Measurements from ENCODE around the gene FAAP24. TPM values are rescaled to one million over a fixed set of nuclear protein-coding genes. Genes with fewer than 3 reads are reported as not detected.
A peak's percentile ranks its signal among the peaks of the same experiment; 100 is the strongest.
"Not testable (repeated sequence)": the region's sequence is repeated elsewhere in the genome, so short reads cannot be mapped to it uniquely, and the experiment has no call there.

Gene FAAP24
- total and polyA plus RNA-seq, 7 experiments from 2014 or later, result 0.71 to 7.2 (median 2.5) TPM

DNA sequence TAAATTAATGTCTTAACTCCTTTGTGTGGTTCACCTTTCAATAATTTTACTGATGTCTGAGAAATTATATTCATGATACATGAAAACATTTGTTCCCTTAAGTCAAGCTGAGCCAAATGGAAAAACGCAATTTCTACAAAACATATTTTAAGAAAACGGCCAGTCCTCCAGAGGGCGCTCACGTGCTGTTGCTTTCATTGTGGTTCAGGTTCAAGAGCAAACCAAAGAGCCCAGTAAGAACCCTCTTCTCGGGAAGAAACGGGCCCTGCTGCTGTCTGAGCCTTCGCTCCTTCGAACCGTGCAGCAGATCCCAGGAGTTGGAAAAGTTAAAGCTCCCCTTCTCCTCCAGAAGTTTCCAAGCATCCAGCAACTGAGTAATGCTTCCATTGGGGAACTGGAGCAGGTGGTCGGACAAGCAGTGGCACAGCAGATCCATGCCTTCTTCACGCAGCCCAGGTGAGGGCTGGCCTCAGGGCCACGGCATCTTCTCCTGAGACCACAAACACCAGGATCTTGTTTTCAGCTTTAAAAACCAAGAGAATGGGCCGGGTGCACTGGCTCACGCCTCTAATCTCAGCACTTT is 4.3 kb downstream of the FAAP24 start:
- peak overlapping the region in 1 of 9 donors; percentile 65 for H3K27ac Mint-ChIP-seq
- peaks cover 0 to 2% (median 0%) of the 10 kb centered on the region in 11 donors for H3K9me3 Mint-ChIP-seq
- H3K36me3 Mint-ChIP-seq, result peaks cover 0 to 7% (median 0%) of the 10 kb centered on the region in 5 donors
- ChIA-PET POLR2A (interaction anchor here (0.7 kb wide), 1 partner anchor 31 kb away, joined by 3 read pairs; no protein-coding TSS in a partner anchor), CTCF (interaction anchor here (0.7 to 1.6 kb wide), 5 partner anchors 8 to 154 kb away, joined by 3 read pairs; no protein-coding TSS in a partner anchor)
- Histone ChIP-seq H3K27ac (ENCODE audit: low read depth, low read length) (no peak overlapping the region), H3K4me1 (ENCODE audit: control insufficient read depth in 2 of 2, insufficient read depth in 2 of 2, low read length in 2 of 2) (peaks cover 0 to under 1% of the 10 kb centered on the region in 2 donors), H3K36me3 (ENCODE audit: control insufficient read depth in 2 of 3, insufficient read depth in 3 of 3, low read length in 3 of 3) (no peaks in the 10 kb centered on the region), H3K27me3 (ENCODE audit: control insufficient read depth in 2 of 2, insufficient read depth in 2 of 2, low read length in 2 of 2) (no peaks in the 10 kb centered on the region), H3K4me3 (ENCODE audit: low read length) (no peak overlapping the region), H3K9me3 (ENCODE audit: control insufficient read depth in 2 of 3, low read length in 3 of 3) (no peaks in the 10 kb centered on the region)
- DNase-seq (peak; percentile 42 to 66 (median 61)), ATAC-seq (no peak)
- H3K4me1 Mint-ChIP-seq, result peaks cover under 1 to 18% (median 10%) of the 10 kb centered on the region in 7 donors
- no peak overlapping the region for H3K4me3 Mint-ChIP-seq
- intact Hi-C loops (cut with micrococcal nuclease), result loop anchor here (1.0 to 10.0 kb wide), 2 partner anchors 143 to 182 kb away; no protein-coding TSS in a partner anchor
- H3K27me3 Mint-ChIP-seq, result no peaks in the 10 kb centered on the region

DNA sequence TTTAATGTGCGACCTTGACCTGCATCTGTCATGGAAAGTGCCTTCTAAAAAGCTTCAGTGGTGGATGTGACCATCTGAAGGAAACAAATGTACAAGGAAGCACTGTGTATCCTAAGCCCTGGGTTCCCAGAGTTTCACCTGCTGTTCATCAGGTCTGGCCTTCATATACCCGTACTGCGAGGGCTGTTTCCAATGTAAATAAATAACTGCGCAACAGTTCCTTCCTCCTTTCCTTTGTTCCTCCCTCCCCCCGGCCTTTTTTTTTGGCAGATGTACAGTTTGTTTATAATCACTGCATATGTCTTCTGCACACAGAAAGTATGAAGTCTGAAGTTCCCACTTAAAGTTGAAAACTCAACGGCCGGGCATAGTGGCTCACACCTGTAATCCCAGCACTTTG is 5.2 kb downstream of the FAAP24 start:
- no peaks in the 10 kb centered on the region for H3K4me1 ChIP-seq (ENCODE audit: control insufficient read depth in 2 of 2, insufficient read depth in 2 of 2, low read length in 2 of 2)
- H3K9me3 ChIP-seq (ENCODE audit: control insufficient read depth in 2 of 3, low read length in 3 of 3), result no peaks in the 10 kb centered on the region
- H3K9me3 Mint-ChIP-seq, result no peaks in the 10 kb centered on the region
- H3K27me3 Mint-ChIP-seq, result no peaks in the 10 kb centered on the region
- intact Hi-C loops (cut with micrococcal nuclease), result loop anchor here in 1 of 2 donors (10.0 kb wide), 1 partner anchor 182 kb away; no protein-coding TSS in a partner anchor
- ATAC-seq (no peak), DNase-seq (no peak)
- H3K27ac Mint-ChIP-seq, result no peak overlapping the region
- no peak overlapping the region for H3K4me3 Mint-ChIP-seq
- H3K27me3 ChIP-seq (ENCODE audit: control insufficient read depth in 2 of 2, insufficient read depth in 2 of 2, low read length in 2 of 2), result no peaks in the 10 kb centered on the region
- H3K36me3 Mint-ChIP-seq, result peaks cover 0 to 7% (median 0%) of the 10 kb centered on the region in 5 donors
- H3K36me3 ChIP-seq (ENCODE audit: control insufficient read depth in 2 of 3, insufficient read depth in 3 of 3, low read length in 3 of 3), result no peaks in the 10 kb centered on the region
- H3K4me1 Mint-ChIP-seq, result peaks cover 0 to 10% (median 2%) of the 10 kb centered on the region in 7 donors
- H3K27ac ChIP-seq (ENCODE audit: low read depth, low read length), result no peak overlapping the region
- ChIA-PET CTCF (no interaction called here), POLR2A (no interaction called here)
- no peak overlapping the region for H3K4me3 ChIP-seq (ENCODE audit: low read length)

DNA sequence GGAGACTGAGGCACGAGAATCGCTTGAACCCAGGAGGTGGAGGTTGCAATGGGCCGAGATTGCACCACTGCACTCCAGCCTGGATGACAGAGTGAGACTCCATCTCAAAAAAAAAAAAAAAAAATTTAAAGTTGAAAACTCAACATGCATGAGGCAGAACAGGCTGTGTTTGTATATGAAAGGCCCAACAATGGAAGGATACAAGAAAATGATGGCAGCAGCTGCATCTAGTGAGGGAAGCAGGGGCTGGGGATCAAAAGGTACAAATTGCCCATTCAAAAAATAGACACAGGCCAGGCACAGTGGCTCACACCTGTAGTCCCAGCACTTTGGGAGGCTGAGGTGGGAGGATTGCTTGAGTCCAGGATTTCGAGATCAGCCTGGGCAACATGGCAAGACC is 5.8 kb downstream of the FAAP24 start:
- CTCF ChIA-PET; H3K4me1 Mint-ChIP-seq; H3K9me3 ChIP-seq (ENCODE audit: control insufficient read depth in 2 of 3, low read length in 3 of 3); H3K27ac ChIP-seq (ENCODE audit: low read depth, low read length); DNase-seq; POLR2A ChIA-PET; H3K4me3 Mint-ChIP-seq; H3K27ac Mint-ChIP-seq; H3K9me3 Mint-ChIP-seq; H3K4me3 ChIP-seq (ENCODE audit: low read length); H3K36me3 Mint-ChIP-seq; H3K4me1 ChIP-seq (ENCODE audit: control insufficient read depth in 2 of 2, insufficient read depth in 2 of 2, low read length in 2 of 2); H3K27me3 ChIP-seq (ENCODE audit: control insufficient read depth in 2 of 2, insufficient read depth in 2 of 2, low read length in 2 of 2); H3K27me3 Mint-ChIP-seq; ATAC-seq; H3K36me3 ChIP-seq (ENCODE audit: control insufficient read depth in 2 of 3, insufficient read depth in 3 of 3, low read length in 3 of 3): not testable (repeated sequence)
- intact Hi-C loops (cut with micrococcal nuclease), result loop anchor here in 1 of 2 donors (10.0 kb wide), 1 partner anchor 183 kb away; no protein-coding TSS in a partner anchor

DNA sequence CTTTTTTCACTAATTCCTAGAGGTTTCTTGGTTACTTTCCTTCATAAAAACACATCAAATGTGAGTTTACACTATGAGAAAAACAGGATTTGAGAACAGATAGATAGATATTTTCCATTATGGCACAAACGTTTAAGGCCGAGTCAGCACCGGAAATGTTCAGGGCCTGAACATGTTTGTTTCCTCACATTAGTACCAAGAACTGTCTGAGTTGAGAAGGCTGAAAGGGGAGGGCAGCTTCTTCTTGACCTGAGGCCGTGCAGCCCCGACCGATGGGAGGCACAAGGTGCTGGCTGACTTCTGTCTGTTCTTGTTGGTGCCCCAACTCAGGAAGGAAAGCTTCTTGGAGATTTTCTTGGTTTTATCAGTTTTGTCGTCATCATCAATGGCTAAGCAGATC is 7.8 kb downstream of the FAAP24 start:
- H3K4me1 Mint-ChIP-seq; CTCF ChIA-PET; H3K27me3 Mint-ChIP-seq; H3K4me3 Mint-ChIP-seq; H3K36me3 ChIP-seq (ENCODE audit: control insufficient read depth in 2 of 3, insufficient read depth in 3 of 3, low read length in 3 of 3); H3K4me1 ChIP-seq (ENCODE audit: control insufficient read depth in 2 of 2, insufficient read depth in 2 of 2, low read length in 2 of 2); ATAC-seq; H3K4me3 ChIP-seq (ENCODE audit: low read length); H3K27ac Mint-ChIP-seq; H3K27ac ChIP-seq (ENCODE audit: low read depth, low read length); H3K9me3 ChIP-seq (ENCODE audit: control insufficient read depth in 2 of 3, low read length in 3 of 3); H3K9me3 Mint-ChIP-seq; H3K27me3 ChIP-seq (ENCODE audit: control insufficient read depth in 2 of 2, insufficient read depth in 2 of 2, low read length in 2 of 2); H3K36me3 Mint-ChIP-seq; POLR2A ChIA-PET; DNase-seq: not testable (repeated sequence)
- intact Hi-C loops (cut with micrococcal nuclease), result loop anchor here in 1 of 2 donors (10.0 kb wide), 1 partner anchor 185 kb away; no protein-coding TSS in a partner anchor

DNA sequence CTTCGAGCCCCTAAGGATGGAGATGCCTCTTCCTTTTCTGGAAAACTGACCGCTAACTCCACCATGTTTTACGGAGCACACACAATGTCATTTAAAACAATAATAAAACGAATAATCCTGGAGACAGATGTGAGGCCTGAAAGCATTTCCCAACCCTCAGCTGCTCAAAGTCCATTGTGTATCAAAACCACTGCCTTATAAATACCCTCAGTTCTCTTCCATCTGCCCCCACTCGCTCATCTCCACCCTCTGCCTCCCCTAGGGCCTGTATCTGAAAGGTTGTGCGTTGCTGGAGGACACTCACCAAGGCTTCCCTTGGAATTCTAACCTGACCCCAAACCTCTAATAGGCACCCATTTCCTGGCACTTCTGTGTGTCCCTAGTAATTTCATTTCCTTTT is 10.4 kb downstream of the FAAP24 start:
- H3K9me3 Mint-ChIP-seq; H3K27me3 ChIP-seq (ENCODE audit: control insufficient read depth in 2 of 2, insufficient read depth in 2 of 2, low read length in 2 of 2); H3K27ac ChIP-seq (ENCODE audit: low read depth, low read length); H3K36me3 ChIP-seq (ENCODE audit: control insufficient read depth in 2 of 3, insufficient read depth in 3 of 3, low read length in 3 of 3); POLR2A ChIA-PET; H3K4me1 ChIP-seq (ENCODE audit: control insufficient read depth in 2 of 2, insufficient read depth in 2 of 2, low read length in 2 of 2); H3K36me3 Mint-ChIP-seq; H3K4me3 ChIP-seq (ENCODE audit: low read length); H3K4me1 Mint-ChIP-seq; H3K9me3 ChIP-seq (ENCODE audit: control insufficient read depth in 2 of 3, low read length in 3 of 3); DNase-seq; intact Hi-C loops (cut with micrococcal nuclease); H3K4me3 Mint-ChIP-seq; ATAC-seq; CTCF ChIA-PET; H3K27me3 Mint-ChIP-seq; H3K27ac Mint-ChIP-seq: not testable (repeated sequence)

DNA sequence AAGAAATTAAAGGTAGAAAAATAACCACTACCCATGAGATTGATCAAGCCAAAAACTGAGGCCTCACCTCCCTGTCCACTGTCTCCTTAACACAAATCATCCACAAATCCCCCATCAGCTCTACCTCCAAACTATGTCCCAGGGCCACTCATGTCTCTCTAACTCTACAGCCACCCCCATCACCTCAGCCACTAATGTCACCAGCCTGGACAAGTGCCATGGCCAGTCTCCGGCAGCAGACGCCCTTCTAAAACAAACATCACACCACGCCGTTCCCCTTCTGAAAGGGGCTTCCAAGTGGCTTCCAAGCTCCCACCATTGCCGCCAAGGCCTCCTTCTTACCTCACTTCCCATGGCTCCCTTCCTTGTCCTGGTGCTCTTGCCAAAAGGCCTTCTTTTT is 16.2 kb downstream of the FAAP24 start:
- H3K36me3 ChIP-seq (ENCODE audit: control insufficient read depth in 2 of 3, insufficient read depth in 3 of 3, low read length in 3 of 3); H3K4me1 ChIP-seq (ENCODE audit: control insufficient read depth in 2 of 2, insufficient read depth in 2 of 2, low read length in 2 of 2); ATAC-seq; POLR2A ChIA-PET; DNase-seq; H3K27me3 ChIP-seq (ENCODE audit: control insufficient read depth in 2 of 2, insufficient read depth in 2 of 2, low read length in 2 of 2); H3K4me3 ChIP-seq (ENCODE audit: low read length); H3K4me3 Mint-ChIP-seq; H3K36me3 Mint-ChIP-seq; H3K4me1 Mint-ChIP-seq; H3K27me3 Mint-ChIP-seq; intact Hi-C loops (cut with micrococcal nuclease); H3K27ac ChIP-seq (ENCODE audit: low read depth, low read length); H3K9me3 ChIP-seq (ENCODE audit: control insufficient read depth in 2 of 3, low read length in 3 of 3); H3K9me3 Mint-ChIP-seq: not testable (repeated sequence)
- CTCF ChIA-PET, result interaction anchor here (1.0 kb wide), 1 partner anchor 13 kb away, joined by 3 read pairs; no protein-coding TSS in a partner anchor
- peak overlapping the region in 1 of 9 donors; percentile 30 for H3K27ac Mint-ChIP-seq

DNA sequence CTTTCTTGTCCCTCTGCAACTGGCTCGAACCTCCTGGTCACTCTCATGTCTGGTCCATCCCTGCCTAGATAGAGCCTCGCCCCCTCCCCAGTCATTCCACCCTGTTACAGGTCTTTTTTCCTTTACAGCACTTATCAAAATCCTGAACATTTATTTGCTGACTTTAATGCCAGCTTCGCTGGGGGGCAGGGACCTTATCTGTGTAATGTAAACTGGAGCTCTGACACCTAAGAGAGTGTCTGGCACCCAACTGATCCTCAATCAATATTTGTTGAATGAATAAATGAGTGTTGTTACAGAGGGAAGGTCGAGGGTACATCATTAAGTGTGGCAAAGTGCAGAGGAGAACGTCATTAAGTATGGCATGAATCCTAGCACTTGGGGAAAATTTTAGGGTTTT is 16.7 kb downstream of the FAAP24 start:
- Histone ChIP-seq H3K36me3 (ENCODE audit: control insufficient read depth in 2 of 3, insufficient read depth in 3 of 3, low read length in 3 of 3) (no peaks in the 10 kb centered on the region), H3K27ac (ENCODE audit: low read depth, low read length) (no peak overlapping the region), H3K4me3 (ENCODE audit: low read length) (no peak overlapping the region), H3K27me3 (ENCODE audit: control insufficient read depth in 2 of 2, insufficient read depth in 2 of 2, low read length in 2 of 2) (no peaks in the 10 kb centered on the region), H3K9me3 (ENCODE audit: control insufficient read depth in 2 of 3, low read length in 3 of 3) (no peaks in the 10 kb centered on the region), H3K4me1 (ENCODE audit: control insufficient read depth in 2 of 2, insufficient read depth in 2 of 2, low read length in 2 of 2) (no peaks in the 10 kb centered on the region)
- peaks cover 0 to 6% (median 0%) of the 10 kb centered on the region in 5 donors for H3K36me3 Mint-ChIP-seq
- H3K27me3 Mint-ChIP-seq, result no peaks in the 10 kb centered on the region
- no peak overlapping the region for H3K27ac Mint-ChIP-seq
- ChIA-PET CTCF (interaction anchor here (1.0 kb wide), 1 partner anchor 13 kb away, joined by 3 read pairs; no protein-coding TSS in a partner anchor), POLR2A (no interaction called here)
- ATAC-seq (no peak), DNase-seq (no peak)
- H3K4me1 Mint-ChIP-seq, result peaks cover 5 to 9% (median 7%) of the 10 kb centered on the region in 7 donors
- no peak overlapping the region for H3K4me3 Mint-ChIP-seq
- H3K9me3 Mint-ChIP-seq, result no peaks in the 10 kb centered on the region
- intact Hi-C loops (cut with micrococcal nuclease), result no loop called here
